Psoas muscle (tissue), 8 donors: ENCODE results near the gene GPR156. TPM values are rescaled to one million over a fixed set of nuclear protein-coding genes. Genes with fewer than 3 reads are reported as not detected.

Experiments used
- ATAC-seq, 4 donors: fragments of 200-7000 bp; cut with Tn5 transposase; one replicate each; pipeline ENCODE4 v1.9.1; 2020; ENCODE audit warnings: moderate library complexity in 3 of 4, mild to moderate bottlenecking in 2 of 4
- DNase-seq, 2 donors: peaks; one replicate each; pipeline ENCODE4 v3.0.0-alpha.2; 2020
- H3K27ac ChIP-seq: fragments of 200-600 bp; one replicate; pipeline ENCODE4 v1.8.0; 2022
- H3K27me3 ChIP-seq, 3 donors: fragments of 200-600 bp in 1 of 3; one replicate each; pipeline versions ENCODE4 v1.6.1 to v1.8.0; 2013 to 2022; ENCODE audit warnings: low read length in 2 of 3, mild to moderate bottlenecking in 2 of 3, moderate library complexity in 1 of 3; ENCODE audit not compliant: insufficient read depth in 3 of 3
- H3K36me3 ChIP-seq, 2 donors: fragments of 200-600 bp in 1 of 2; one replicate each; pipeline versions ENCODE4 v1.6.1 to v1.8.0; 2013 to 2022; ENCODE audit warnings: low read depth in 1 of 2, mild to moderate bottlenecking in 1 of 2, moderate library complexity in 1 of 2; ENCODE audit not compliant: insufficient read depth in 1 of 2
- H3K4me1 ChIP-seq: fragments of 200-600 bp; one replicate; pipeline ENCODE4 v1.8.0; 2022
- H3K4me3 ChIP-seq: fragments of 200-600 bp; one replicate; pipeline ENCODE4 v1.8.0; 2022; ENCODE audit warnings: mild to moderate bottlenecking
- H3K9me3 ChIP-seq: fragments of 200-600 bp; one replicate; pipeline ENCODE4 v1.8.0; 2022
- CTCF ChIP-seq: fragments of 200-600 bp; IDR thresholded peaks from one replicate; pipeline ENCODE4 v1.8.0; 2022; ENCODE audit warnings: antibody characterized with exemption
- WGBS, 3 donors: extraction: QIAGEN DNeasy Blood & Tissue Kit; methylation state at CpG; one replicate each; pipeline versions ENCODE4 v1.1.6 to v1.1.7; 2013; 5-methylcytosine and 5-hydroxymethylcytosine counted together
- intact Hi-C, 2 donors: fragments of 100-400 bp; cut with DNase I; formaldehyde crosslinking; loops; one replicate each; pipeline versions ENCODE4 v1.11.0 to v1.14.2; 2022
- polyA plus RNA-seq, 3 donors: library from polyadenylated mRNA; stranded (reverse); fragments of 200-250 nt; gene quantifications; one replicate each; pipeline ENCODE4 v1.2.3, GENCODE V29; 2013
- total RNA-seq, 4 donors: library from RNA; stranded (reverse); fragmentation: NEBNext Ultra II Directional in 2 of 4; extraction: Animal tissue kit (Norgen Biotek cat#: 25700) in 2 of 4; gene quantifications; one replicate each; pipeline versions ENCODE4 v1.2.1 to v1.2.4, GENCODE V29; 2021 to 2023
- donor health status: healthy with polysubstance abuse.
- donor health status: DM: no; HTN: no; CAD: no; lungs with moderate emphysema.
- donor health status: Bipolar disorder and iron deficiency.
- donor health status: healthy.
- donor health status: DM: yes; HTN: yes; CAD: no.
- donor health status: DM: no; HTN: no; CAD: no.
- donor health status: DM: no; HTN: no; CAD: no.
- donor health status: DM: yes; HTN: yes; CAD: no.

The GPR156 gene
- total and polyA plus RNA-seq, 7 donors: 0.01 to 0.43 (median 0.20) TPM; not detected in 3

GRCh38 chr3:120289636-120290035 lies 4.6 kb upstream of the GPR156 start:
- Histone ChIP-seq H3K27me3 (peaks cover 0 to 21% (median 6%) of the 10 kb centered on the region in 3 donors), H3K4me1 (no peaks in the 10 kb centered on the region), H3K36me3 (no peaks in the 10 kb centered on the region), H3K4me3 (no peak overlapping the region), H3K9me3 (peaks cover 5% of the 10 kb centered on the region), H3K27ac (no peak overlapping the region)
- intact Hi-C loops: no loop called here
- WGBS, 3 donors: 86 to 96% (median 94%) methylated on average over 14 to 16 of the region's 16 CpGs
- no peak for ATAC-seq
- no peak for TF ChIP-seq CTCF
- no peak for DNase-seq

GRCh38 chr3:120286465-120286864 lies 1.4 kb upstream of the GPR156 start:
- no peak for TF ChIP-seq CTCF
- Histone ChIP-seq H3K27ac (no peak overlapping the region), H3K27me3 (peaks cover 0 to 36% (median 11%) of the 10 kb centered on the region in 3 donors), H3K4me3 (no peak overlapping the region), H3K9me3 (no peaks in the 10 kb centered on the region), H3K4me1 (no peaks in the 10 kb centered on the region), H3K36me3 (no peaks in the 10 kb centered on the region)
- no peak for DNase-seq
- intact Hi-C loops: no loop called here
- 68 to 76% (median 73%) methylated on average over 2 of the region's 2 CpGs for WGBS, 3 donors
- ATAC-seq: no peak

GRCh38 chr3:120285508-120285841 lies 453 bp upstream of the GPR156 start:
- intact Hi-C loops: no loop called here
- ATAC-seq (no peak), DNase-seq (no peak)
- H3K27me3 ChIP-seq: peaks cover 0 to 41% (median 11%) of the 10 kb centered on the region in 3 donors
- H3K4me1 ChIP-seq: no peaks in the 10 kb centered on the region
- TF ChIP-seq CTCF: no peak
- no peaks in the 10 kb centered on the region for H3K9me3 ChIP-seq
- WGBS, 3 donors: 37 to 43% (median 38%) methylated on average over 15 of the region's 15 CpGs
- no peaks in the 10 kb centered on the region for H3K36me3 ChIP-seq
- peak overlapping the region; percentile 59 for H3K4me3 ChIP-seq
- no peak overlapping the region for H3K27ac ChIP-seq

- WGBS, 3 donors: 94 to 95% (median 94%) methylated on average over 3 of the region's 3 CpGs
- H3K4me1 ChIP-seq: no peaks in the 10 kb centered on the region
- no peaks in the 10 kb centered on the region for H3K9me3 ChIP-seq
- no peak overlapping the region for H3K27ac ChIP-seq
- H3K36me3 ChIP-seq: no peaks in the 10 kb centered on the region
- intact Hi-C loops: no loop called here
- DNase-seq (no peak), ATAC-seq (no peak)
- no peak overlapping the region for H3K4me3 ChIP-seq
- peaks cover 0 to 32% (median 11%) of the 10 kb centered on the region in 3 donors for H3K27me3 ChIP-seq
- no peak for TF ChIP-seq CTCF
These were observed 3.8 kb downstream of the GPR156 start for GRCh38 chr3:120281261-120281660.

- peaks cover 0 to 29% (median 11%) of the 10 kb centered on the region in 3 donors for H3K27me3 ChIP-seq
- DNase-seq (no peak), ATAC-seq (no peak)
- H3K4me1 ChIP-seq: peaks cover 1% of the 10 kb centered on the region
- no peak overlapping the region for H3K27ac ChIP-seq
- no peaks in the 10 kb centered on the region for H3K36me3 ChIP-seq
- no peaks in the 10 kb centered on the region for H3K9me3 ChIP-seq
- intact Hi-C loops: no loop called here
- no peak for TF ChIP-seq CTCF
- WGBS, 3 donors: 78 to 87% (median 80%) methylated on average over 3 of the region's 3 CpGs
- no peak overlapping the region for H3K4me3 ChIP-seq
These were observed 4.5 kb downstream of the GPR156 start for GRCh38 chr3:120280566-120280965.
